HepG2 (cell line): ENCODE measurements around the gene VPS4A. TPM values are rescaled to one million over a fixed set of nuclear protein-coding genes. Genes with fewer than 3 reads are reported as not detected.

ENCODE experiments used
- ARNT2 ChIP-seq: sonication (generic); formaldehyde crosslinking; IDR thresholded peaks from 2 replicates; pipeline ENCODE4 v1.8.0; 2022; ENCODE audit warnings: mild to moderate bottlenecking, low read depth, missing genetic modification reagents, moderate library complexity
- ATF5 ChIP-seq: sonication (generic); formaldehyde crosslinking; IDR thresholded peaks from 2 replicates; pipeline ENCODE4 v1.4.0; 2020; ENCODE audit warnings: mild to moderate bottlenecking, low read depth, missing genetic modification reagents
- BRD4 ChIP-seq: sonication (generic); formaldehyde crosslinking; IDR thresholded peaks from 2 replicates; pipeline ENCODE4 v1.4.0; 2020; ENCODE audit warnings: missing genetic modification reagents
- GMEB2 ChIP-seq: IDR thresholded peaks from 2 replicates; pipeline ENCODE4 v1.6.1; 2016; ENCODE audit warnings: missing biosample characterization, missing genetic modification reagents, low read depth
- GPBP1L1 ChIP-seq: sonication (generic); formaldehyde crosslinking; IDR thresholded peaks from 2 replicates; pipeline ENCODE4 v1.5.0; 2020; ENCODE audit warnings: mild to moderate bottlenecking, missing genetic modification reagents
- HBP1 ChIP-seq: IDR thresholded peaks from 2 replicates; pipeline ENCODE4 v1.6.1; 2016; ENCODE audit warnings: low read depth, control low read depth
- IRF9 ChIP-seq: sonication (generic); formaldehyde crosslinking; IDR thresholded peaks from 2 replicates; pipeline ENCODE4 v1.8.0; 2022; ENCODE audit warnings: missing genetic modification reagents, mild to moderate bottlenecking, borderline replicate concordance
- NONO ChIP-seq, 2 experiments: fragments of 450-650 bp in 1 of 2; sonication (generic) in 1 of 2; formaldehyde crosslinking in 1 of 2; IDR thresholded peaks in 1 of 2; conservative IDR thresholded peaks in 1 of 2; 2 replicates each; pipeline versions ENCODE4 v1.6.1 to v1.8.0; 2017 to 2022; ENCODE audit warnings: mild to moderate bottlenecking in 1 of 2, missing genetic modification reagents in 1 of 2, moderate library complexity in 1 of 2
- TEAD3 ChIP-seq: optimal IDR thresholded peaks from 2 replicates; pipeline ENCODE3; 2016; ENCODE audit warnings: borderline replicate concordance
- TSC22D2 ChIP-seq: sonication (generic); formaldehyde crosslinking; IDR thresholded peaks from 2 replicates; pipeline ENCODE4 v1.5.1; 2020; ENCODE audit warnings: missing genetic modification reagents, mild to moderate bottlenecking, borderline replicate concordance
- ZNF207 ChIP-seq: fragments of 450-650 bp; IDR thresholded peaks from 2 replicates; pipeline ENCODE4 v1.6.1; 2016; ENCODE audit warnings: antibody characterized with exemption, borderline replicate concordance
- ZNF777 ChIP-seq: sonication (generic); formaldehyde crosslinking; IDR thresholded peaks from 2 replicates; pipeline ENCODE4 v1.4.0; 2020; ENCODE audit warnings: missing genetic modification reagents
- ZNF784 ChIP-seq: sonication (generic); formaldehyde crosslinking; IDR thresholded peaks from 2 replicates; pipeline ENCODE4 v1.5.1; 2020; ENCODE audit warnings: missing genetic modification reagents, mild to moderate bottlenecking, borderline replicate concordance
- polyA plus RNA-seq, 8 experiments: library from polyadenylated mRNA; depleted of rRNA in 3 of 8; stranded (reverse) in 7 of 8; unstranded in 1 of 8; fragments of >200 nt; fragmentation: Illumina TruSeq in 4 of 8; extraction: Trizol in 4 of 8; gene quantifications; 2 replicates each; pipeline versions ENCODE4 v1.2.1 to v1.2.3, GENCODE V29; 2011 to 2016; ENCODE audit warnings: low read depth in 4 of 8, missing spikeins in 1 of 8, mixed read lengths in 1 of 8; ENCODE audit not compliant: insufficient read depth in 1 of 8
- total RNA-seq, 5 experiments: library from RNA; depleted of rRNA; stranded (reverse); fragments of >200 nt; fragmentation: Illumina TruSeq; extraction: Trizol; gene quantifications; 2 replicates each; pipeline ENCODE4 v1.2.3, GENCODE V29; 2016; ENCODE audit warnings: low read depth in 1 of 5
- TF ChIP-seq, protein P1 (sequence below): sonication (generic); formaldehyde crosslinking; conservative IDR thresholded peaks from 2 replicates; pipeline ENCODE4 v1.8.1; 2023; ENCODE audit warnings: missing genetic modification reagents
- TF ChIP-seq, protein P2 (sequence below): sonication (generic); formaldehyde crosslinking; IDR thresholded peaks from 2 replicates; pipeline ENCODE4 v1.5.0; 2020; ENCODE audit warnings: mild to moderate bottlenecking, missing genetic modification reagents

Gene VPS4A
- total and polyA plus RNA-seq, 2 of the 13 experiments (the other 11 are each of a cell fraction or from before 2014, with no cell fraction given) = 13.2 to 27.9 TPM

DNA sequence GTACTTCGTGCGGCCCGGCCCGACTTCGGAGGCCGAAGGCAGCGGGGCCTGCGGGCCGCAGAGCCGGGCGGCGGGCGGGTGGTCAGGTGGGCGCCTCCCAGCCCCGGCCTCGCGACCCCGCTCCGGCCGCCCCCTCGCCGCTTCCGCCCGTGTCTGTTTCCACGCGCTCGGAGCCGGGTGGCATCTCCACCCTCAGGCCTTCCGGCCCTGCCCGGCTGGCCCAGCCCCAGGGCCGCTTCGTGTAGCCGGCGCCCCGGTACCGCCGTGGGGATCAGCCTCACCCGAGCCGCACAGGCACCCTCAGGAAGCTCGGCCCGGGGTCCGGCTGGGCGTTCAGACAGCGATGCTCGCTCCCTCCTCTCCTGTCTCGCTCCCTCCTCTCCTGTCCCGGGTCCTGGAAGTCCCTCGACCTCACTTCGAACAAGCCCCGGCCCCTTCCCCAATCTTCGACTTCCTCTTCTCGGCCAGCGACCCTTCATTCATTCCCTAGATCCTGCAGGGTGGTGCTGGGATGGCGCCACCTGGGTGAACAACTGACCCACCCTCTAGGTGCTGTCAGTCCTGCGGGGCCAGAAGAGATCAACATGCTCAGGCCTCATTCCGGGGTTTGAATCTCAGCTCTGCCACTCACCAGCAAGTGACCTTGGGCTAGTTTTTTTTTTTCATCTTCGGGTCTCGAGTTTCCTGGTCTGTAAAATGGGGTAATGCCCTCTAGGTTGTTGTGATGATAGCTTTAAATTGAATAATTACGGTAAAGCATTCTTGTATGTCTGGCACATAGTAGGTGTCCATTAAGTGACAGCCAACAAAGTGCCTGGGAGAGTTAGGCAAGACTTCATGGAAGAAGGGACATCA, 610 bp downstream of the VPS4A start (continued):
- TF ChIP-seq, protein P1, sequence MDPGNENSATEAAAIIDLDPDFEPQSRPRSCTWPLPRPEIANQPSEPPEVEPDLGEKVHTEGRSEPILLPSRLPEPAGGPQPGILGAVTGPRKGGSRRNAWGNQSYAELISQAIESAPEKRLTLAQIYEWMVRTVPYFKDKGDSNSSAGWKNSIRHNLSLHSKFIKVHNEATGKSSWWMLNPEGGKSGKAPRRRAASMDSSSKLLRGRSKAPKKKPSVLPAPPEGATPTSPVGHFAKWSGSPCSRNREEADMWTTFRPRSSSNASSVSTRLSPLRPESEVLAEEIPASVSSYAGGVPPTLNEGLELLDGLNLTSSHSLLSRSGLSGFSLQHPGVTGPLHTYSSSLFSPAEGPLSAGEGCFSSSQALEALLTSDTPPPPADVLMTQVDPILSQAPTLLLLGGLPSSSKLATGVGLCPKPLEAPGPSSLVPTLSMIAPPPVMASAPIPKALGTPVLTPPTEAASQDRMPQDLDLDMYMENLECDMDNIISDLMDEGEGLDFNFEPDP (CRISPR knock-in tag) = 0 out of 2 replicates have a peak, but pooled peaks have one; percentile 92
- TF ChIP-seq TSC22D2 (CRISPR knock-in tag) (no peak), TEAD3 (CRISPR knock-in tag) (no peak), ZNF777 (CRISPR knock-in tag) (peak; percentile 48; the same call in 1 of the 2 replicates), IRF9 (no peak; the same call in 1 of the 2 replicates), ARNT2 (peak; percentile 13; the same call in 1 of the 2 replicates), HBP1 (peak; percentile 98), NONO (IDR thresholded peaks at IDR 0.05) (no peak), NONO (CRISPR knock-in tag; conservative IDR thresholded peaks at IDR 0.05) (no peak; the same call in 1 of the 2 replicates), ATF5 (CRISPR knock-in tag) (no peak), ZNF784 (peak; percentile 65; the same call in 1 of the 2 replicates), BRD4 (0 out of 2 replicates have a peak, but pooled peaks have one; percentile 79), ZNF207 (no peak), GMEB2 (CRISPR knock-in tag) (no peak), GPBP1L1 (CRISPR knock-in tag) (no peak)
- TF ChIP-seq, protein P2, sequence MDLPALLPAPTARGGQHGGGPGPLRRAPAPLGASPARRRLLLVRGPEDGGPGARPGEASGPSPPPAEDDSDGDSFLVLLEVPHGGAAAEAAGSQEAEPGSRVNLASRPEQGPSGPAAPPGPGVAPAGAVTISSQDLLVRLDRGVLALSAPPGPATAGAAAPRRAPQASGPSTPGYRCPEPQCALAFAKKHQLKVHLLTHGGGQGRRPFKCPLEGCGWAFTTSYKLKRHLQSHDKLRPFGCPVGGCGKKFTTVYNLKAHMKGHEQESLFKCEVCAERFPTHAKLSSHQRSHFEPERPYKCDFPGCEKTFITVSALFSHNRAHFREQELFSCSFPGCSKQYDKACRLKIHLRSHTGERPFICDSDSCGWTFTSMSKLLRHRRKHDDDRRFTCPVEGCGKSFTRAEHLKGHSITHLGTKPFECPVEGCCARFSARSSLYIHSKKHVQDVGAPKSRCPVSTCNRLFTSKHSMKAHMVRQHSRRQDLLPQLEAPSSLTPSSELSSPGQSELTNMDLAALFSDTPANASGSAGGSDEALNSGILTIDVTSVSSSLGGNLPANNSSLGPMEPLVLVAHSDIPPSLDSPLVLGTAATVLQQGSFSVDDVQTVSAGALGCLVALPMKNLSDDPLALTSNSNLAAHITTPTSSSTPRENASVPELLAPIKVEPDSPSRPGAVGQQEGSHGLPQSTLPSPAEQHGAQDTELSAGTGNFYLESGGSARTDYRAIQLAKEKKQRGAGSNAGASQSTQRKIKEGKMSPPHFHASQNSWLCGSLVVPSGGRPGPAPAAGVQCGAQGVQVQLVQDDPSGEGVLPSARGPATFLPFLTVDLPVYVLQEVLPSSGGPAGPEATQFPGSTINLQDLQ = peak; percentile 75; the same call in 1 of the 2 replicates
